GM12878 (cell line): ENCODE data around the gene FBXL14. TPM values are rescaled to one million over a fixed set of nuclear protein-coding genes. Genes with fewer than 3 reads are reported as not detected.
A peak's percentile ranks its signal among the peaks of the same experiment; 100 is the strongest.

Source experiments
- ATAC-seq: fragments of 200-7000 bp; cut with Tn5 transposase; 3 replicates; pipeline ENCODE4 v1.9.1; 2020; ENCODE audit warnings: mild to moderate bottlenecking, moderate library complexity
- BruUV-seq: library from RNA; stranded (reverse); fragments of 400-500 nt; replicated peaks from 2 replicates; lab custom pipeline; 2021; lab: Mats Ljungman, UMichigan
- CTCF ChIA-PET: fragments of 300-600 bp; sonication (Branson Sonifier 250); formaldehyde crosslinking; extraction: SDS; loops from one replicate; lab custom pipeline; 2021; ENCODE audit warnings: inconsistent platforms; lab: Yijun Ruan, JAX
- POLR2A ChIA-PET: fragments of 350-600 bp; formaldehyde crosslinking; extraction: SDS; loops from one replicate; lab custom pipeline; 2021; ENCODE audit warnings: inconsistent platforms; lab: Charles Lee
- RAD21 ChIA-PET: fragments of 300-600 bp; sonication (Branson Sonifier 250); formaldehyde crosslinking; loops from one replicate; lab custom pipeline; 2023; ENCODE audit warnings: antibody characterized with exemption; ENCODE audit not compliant: unreplicated experiment; lab: Charles Lee
- SMC1A ChIA-PET: fragments of 300-600 bp; sonication (Branson Sonifier 250); formaldehyde crosslinking; loops from one replicate; lab custom pipeline; 2023; ENCODE audit not compliant: unreplicated experiment, uncharacterized antibody; lab: Charles Lee
- DNase-seq: peaks from one replicate; pipeline ENCODE4 v3.0.0-alpha.2; 2011; ENCODE audit warnings: low read depth, low spot score
- FAIRE-seq: peaks from 3 replicates; lab custom pipeline; 2011; peaks lifted over from hg19 to GRCh38; lab: Jason Lieb, UNC
- H2AFZ ChIP-seq: 2 replicates; pipeline ENCODE4 v1.6.0; 2011; ENCODE audit warnings: low read depth, low read length, control low read depth; ENCODE audit not compliant: control insufficient read depth
- H3K27ac ChIP-seq: 2 replicates; pipeline ENCODE4 v1.5.1; 2011; ENCODE audit warnings: control low read depth; ENCODE audit not compliant: control insufficient read depth, insufficient read depth
- H3K27me3 ChIP-seq, 2 experiments: replicated peaks in 1 of 2; 2 replicates each; pipeline versions ENCODE4 v1.6.0 to v1.6.1; 2011; ENCODE audit warnings: low read length in 1 of 2; ENCODE audit not compliant: control insufficient read depth in 2 of 2, insufficient read depth in 2 of 2
- H3K36me3 ChIP-seq, 2 experiments: 2 replicates each; pipeline ENCODE4 v1.5.1; 2011; ENCODE audit warnings: low read length in 1 of 2; ENCODE audit not compliant: control insufficient read depth in 2 of 2, insufficient read depth in 2 of 2
- H3K4me1 ChIP-seq: 2 replicates; pipeline ENCODE4 v1.6.1; 2011; ENCODE audit warnings: mild to moderate bottlenecking, low read length, moderate library complexity, mixed read lengths; ENCODE audit not compliant: control insufficient read depth, insufficient read depth
- H3K4me2 ChIP-seq: 2 replicates; pipeline ENCODE4 v1.6.0; 2011; ENCODE audit warnings: control low read depth; ENCODE audit not compliant: control insufficient read depth, insufficient read depth
- H3K4me3 ChIP-seq: fragments of 200-600 bp; sonication (generic); 2 replicates; pipeline ENCODE4 v1.5.1; 2016
- H3K79me2 ChIP-seq: 2 replicates; pipeline ENCODE4 v1.6.0; 2011; ENCODE audit warnings: low read length; ENCODE audit not compliant: control insufficient read depth, insufficient read depth
- H3K9ac ChIP-seq: 2 replicates; pipeline ENCODE4 v1.8.0; 2011; ENCODE audit warnings: low read length, control low read depth, mixed read lengths; ENCODE audit not compliant: control insufficient read depth, insufficient read depth
- H3K9me3 ChIP-seq: replicated peaks from 3 replicates; pipeline ENCODE4 v1.5.1; 2011; ENCODE audit warnings: mild to moderate bottlenecking, low read length; ENCODE audit not compliant: control insufficient read depth, insufficient read depth
- H4K20me1 ChIP-seq: 2 replicates; pipeline ENCODE4 v1.6.0; 2011; ENCODE audit not compliant: control insufficient read depth, insufficient read depth
- HCFC1 ChIP-seq: fragments of 150-350 bp; IDR thresholded peaks from 2 replicates; pipeline ENCODE4 v1.6.1; 2014; ENCODE audit warnings: low read length
- IRF3 ChIP-seq: fragments of 450-650 bp; IDR thresholded peaks from 2 replicates; pipeline ENCODE4 v1.6.1; 2014; ENCODE audit warnings: mild to moderate bottlenecking
- NR2F1 ChIP-seq: fragments of 450-650 bp; conservative IDR thresholded peaks from 2 replicates; pipeline ENCODE4 v1.6.1; 2017; ENCODE audit warnings: mild to moderate bottlenecking
- RB1 ChIP-seq: fragments of 450-650 bp; formaldehyde crosslinking; IDR thresholded peaks from 2 replicates; pipeline ENCODE4 v1.6.1; 2017; ENCODE audit warnings: mild to moderate bottlenecking, borderline replicate concordance
- RUNX3 ChIP-seq: IDR thresholded peaks from 2 replicates; pipeline ENCODE4 v1.6.1; 2012; ENCODE audit warnings: low read length, inconsistent platforms
- SMC3 ChIP-seq: IDR thresholded peaks from 2 replicates; pipeline ENCODE4 v1.6.1; 2011; ENCODE audit warnings: low read length, improper control_type of control experiment, borderline replicate concordance
- WGBS: methylation state at CpG from one replicate; pipeline ENCODE4 v1.1.6; 2016; ENCODE audit warnings: low lambda C conversion rate; ENCODE audit not compliant: insufficient replicate concordance, insufficient coverage; ENCODE audit errors: missing lambda C conversion rate; 5-methylcytosine and 5-hydroxymethylcytosine counted together
- in situ Hi-C: fragments of 300-500 bp; cut with MboI; formaldehyde crosslinking; loops from 9 replicates; pipeline ENCODE4 v1.14.3; 2018; ENCODE audit warnings: mixed read lengths
- intact Hi-C: fragments of 100-400 bp; cut with micrococcal nuclease; formaldehyde crosslinking; loops from one replicate; pipeline ENCODE4 v1.14.2; 2022; ENCODE audit not compliant: unreplicated experiment
- polyA plus RNA-seq, 11 experiments: library from polyadenylated mRNA; depleted of rRNA in 4 of 11; unstranded in 6 of 11; stranded (reverse) in 5 of 11; fragments of >200 nt; fragmentation: Nextera tagmentation in 4 of 11; fragmentation: Illumina TruSeq in 1 of 11; extraction: Ambion mirVana in 4 of 11; extraction: Trizol in 1 of 11; gene quantifications; 1 replicate in 1 of 11; 2 replicates in 10 of 11; pipeline versions ENCODE4 v1.2.1 to v1.2.3, GENCODE V29; 2011 to 2016; ENCODE audit warnings: inconsistent platforms in 2 of 11, missing spikeins in 2 of 11, low read depth in 1 of 11
- total RNA-seq, 4 experiments: library from RNA; depleted of rRNA in 3 of 4; stranded (reverse); fragments of >200 nt in 3 of 4; fragmentation: Illumina TruSeq in 1 of 4; extraction: Trizol in 1 of 4; gene quantifications; 2 replicates each; pipeline versions ENCODE4 v1.2.1 to v1.2.3, GENCODE V29; 2013 to 2021

FBXL14 gene
- total and polyA plus RNA-seq, 10 of the 15 experiments (the other 5 are each of a cell fraction or from before 2014, with no cell fraction given): 0.44 to 19.0 (median 2.9) TPM

- TF ChIP-seq IRF3: no peak
- no peak for TF ChIP-seq HCFC1
- no peak for TF ChIP-seq SMC3
Measured at GRCh38 chr12:1588575-1588947, 5.8 kb downstream of the FBXL14 start (continued).

DNA sequence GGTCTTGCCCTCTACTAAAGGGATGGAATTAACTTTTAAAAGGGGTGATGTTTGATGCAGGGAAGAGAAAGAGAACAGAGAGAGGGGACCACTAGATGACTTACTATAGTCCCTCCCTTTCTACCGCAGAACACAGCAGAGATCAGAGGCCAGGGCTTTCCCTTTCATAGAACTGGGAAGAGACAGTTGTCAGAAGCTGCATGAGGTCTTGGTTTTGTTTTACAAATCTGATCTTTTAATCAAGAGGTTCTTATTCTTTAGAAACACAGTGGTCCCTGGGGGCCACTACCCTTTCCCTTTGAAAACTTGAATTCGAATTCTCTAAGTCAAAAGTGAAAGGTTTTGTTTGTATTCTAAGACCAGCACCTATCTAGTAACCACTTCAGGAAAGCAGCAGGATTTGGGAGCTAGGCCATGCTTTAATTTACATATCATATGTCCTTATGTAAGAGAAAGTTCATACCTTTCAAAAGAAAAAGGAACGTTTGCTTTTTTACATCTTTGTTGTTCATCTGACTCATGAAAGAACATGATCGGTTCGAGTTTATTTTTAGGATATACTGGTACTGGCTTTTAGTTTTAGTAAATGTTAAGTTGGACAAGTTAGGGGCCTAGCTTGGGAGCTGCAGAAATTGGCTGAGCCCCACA lies 6.3 kb downstream of the FBXL14 start:
- Histone ChIP-seq H3K79me2 (peaks cover 39% of the 10 kb centered on the region), H3K9me3 (no peaks in the 10 kb centered on the region), H2AFZ (no peak overlapping the region), H4K20me1 (no peaks in the 10 kb centered on the region), H3K27me3 (no peaks in the 10 kb centered on the region), H3K36me3 (no peaks in the 10 kb centered on the region), H3K4me2 (peak overlapping the region; percentile 36), H3K27ac (0 out of 2 replicates have a peak overlapping the region, but pooled peaks have one; percentile 4), H3K9ac (no peak overlapping the region), H3K4me1 (peaks cover 10% of the 10 kb centered on the region), H3K4me3 (peak overlapping the region; percentile 27; the same call in 1 of the 2 replicates)
- TF ChIP-seq NR2F1 (0 out of 2 replicates have a peak, but pooled peaks have one; percentile 15), RUNX3 (0 out of 2 replicates have a peak, but pooled peaks have one; percentile 30), RB1 (no peak)
- RAD21 ChIA-PET: interaction anchor here (0.9 to 5.7 kb wide), 10 partner anchors 11 to 521 kb away, joined by 3 to 71 read pairs (median 4); no protein-coding TSS in a partner anchor
- DNase-seq: no peak
- intact Hi-C loops (no loop called here), in situ Hi-C loops (loop anchor here (5.0 kb wide), 1 partner anchor 471 kb away; no protein-coding TSS in a partner anchor)
- SMC1A ChIA-PET: interaction anchor here (0.7 to 6.0 kb wide), 15 partner anchors 13 to 483 kb away, joined by 3 to 84 read pairs (median 5); no protein-coding TSS in a partner anchor
- no TSS peak for BruUV-seq
- CTCF ChIA-PET: interaction anchor here (0.7 to 6.9 kb wide), 15 partner anchors 14 to 521 kb away, joined by 3 to 62 read pairs (median 7); no protein-coding TSS in a partner anchor
- POLR2A ChIA-PET: interaction anchor here (0.5 to 1.8 kb wide), 8 partner anchors 14 to 479 kb away, joined by 3 to 5 read pairs (median 3); no protein-coding TSS in a partner anchor
- no peak for FAIRE-seq
- ATAC-seq: peak; percentile 36
- WGBS: 20% methylated on average over 5 of the region's 5 CpGs
